ENCODE measurements around the gene CDC27. TPM values are rescaled to one million over a fixed set of nuclear protein-coding genes. Genes with fewer than 3 reads are reported as not detected.

The CDC27 gene
- total and polyA plus RNA-seq, 2 of the 4 experiments (the other 2 are of a cell fraction), result 47.7 to 190 TPM

DNA sequence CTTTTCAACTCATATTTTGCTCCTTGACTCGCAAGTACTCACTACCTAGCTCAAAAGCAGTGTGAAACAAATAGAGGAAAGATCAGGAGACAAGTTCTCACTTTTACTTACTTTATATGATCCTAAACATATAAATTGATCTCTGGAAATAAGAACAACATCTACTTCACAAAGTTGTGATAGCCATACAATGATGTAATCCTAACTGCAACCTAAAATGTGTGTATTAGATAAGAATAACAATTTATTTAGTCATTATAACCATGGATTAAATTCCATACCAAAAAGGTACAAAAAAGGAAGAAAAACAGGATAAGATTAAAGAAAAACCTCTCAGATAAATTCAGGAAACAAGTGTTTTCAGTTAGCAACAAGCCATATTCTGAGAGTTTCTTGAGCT lies 103.4 kb downstream of the CDC27 start:
- Histone ChIP-seq H3K9me3 (ENCODE audit: control insufficient read depth, insufficient read depth, low read length) (no peaks in the 10 kb centered on the region), H3K4me2 (ENCODE audit: low read depth, low read length) (no peak overlapping the region), H3K9me1 (ENCODE audit: insufficient read depth, low read length) (no peaks in the 10 kb centered on the region), H2BK5ac (ENCODE audit: low read depth, low read length, poor library complexity, severe bottlenecking) (no peak overlapping the region), H2AFZ (replicated peaks; ENCODE audit: low read length, poor library complexity) (no peak overlapping the region), H3K27me3 (ENCODE audit: control insufficient read depth, insufficient read depth, low read length) (no peaks in the 10 kb centered on the region), H2AK9ac (replicated peaks; ENCODE audit: low read depth, low read length, poor library complexity) (no peak overlapping the region), H3K23ac (ENCODE audit: low read depth, low read length) (no peak overlapping the region), H3K56ac (ENCODE audit: extremely low read depth, insufficient read depth, low read length) (no peak overlapping the region), H3K4me1 (ENCODE audit: control insufficient read depth, insufficient read depth, low read length) (no peaks in the 10 kb centered on the region), H2BK15ac (ENCODE audit: low read depth, low read length) (no peak overlapping the region), H2BK120ac (ENCODE audit: low read depth, low read length) (no peak overlapping the region), H4K20me1 (ENCODE audit: insufficient read depth, low read length) (no peaks in the 10 kb centered on the region; the same call in 1 of the 2 replicates), H4K5ac (ENCODE audit: low read depth, low read length) (no peak overlapping the region), H3K36me3 (ENCODE audit: control insufficient read depth, insufficient read depth, low read length) (0 out of 2 replicates have a peak, but pooled peaks cover 1% of the 10 kb centered on the region), H3K9ac (ENCODE audit: low read depth, low read length) (no peak overlapping the region), H3K79me1 (ENCODE audit: low read depth in 1 of 2, low read length in 2 of 2) (peaks cover 5 to 43% of the 10 kb centered on the region in 2 experiments), H4K8ac (ENCODE audit: low read depth in 2 of 2, low read length in 2 of 2) (no peak overlapping the region), H2BK20ac (ENCODE audit: low read depth, low read length) (no peak overlapping the region), H4K91ac (ENCODE audit: insufficient read depth, low read depth, low read length) (no peak overlapping the region), H3K27ac (ENCODE audit: insufficient read depth, low read length) (no peak overlapping the region), H2AK5ac (ENCODE audit: low read depth, low read length) (no peak overlapping the region), H3K14ac (replicated peaks; ENCODE audit: low read depth, low read length) (no peak overlapping the region), H3K18ac (ENCODE audit: low read depth, low read length) (no peak overlapping the region), H3K4me3 (ENCODE audit: insufficient read depth, low read depth, low read length) (no peak overlapping the region), H3K4ac (ENCODE audit: low read depth, low read length) (no peak overlapping the region)
- dilution Hi-C loops (cut with HindIII; ENCODE audit: low sequenced_read_pairs, unreplicated experiment) (no loop called here), intact Hi-C loops (cut with micrococcal nuclease) (no loop called here), in situ Hi-C loops (cut with MboI; ENCODE audit: low sequenced_read_pairs) (no loop called here)
- no TSS peak for BruUV-seq (replicated peaks)
- ATAC-seq (ENCODE audit: low read depth) (no peak), DNase-seq (no peak)
- WGBS, 2 experiments (ENCODE audit: extremely low coverage in 2 of 2, insufficient read length in 1 of 2), result no CpG with 5 or more reads among the region's 1 CpG
- TF ChIP-seq CHD1 (IDR thresholded peaks at IDR 0.05; ENCODE audit: low read depth, low read length) (no peak), RAD21 (IDR thresholded peaks at IDR 0.05; ENCODE audit: low read length) (no peak), CEBPB (IDR thresholded peaks at IDR 0.05; ENCODE audit: low read depth, low read length) (no peak), FOS (IDR thresholded peaks at IDR 0.05; ENCODE audit: low read depth, low read length) (no peak), SMC3 (IDR thresholded peaks at IDR 0.05; ENCODE audit: low read depth, low read length) (no peak), MXI1 (IDR thresholded peaks at IDR 0.05; ENCODE audit: borderline replicate concordance, low read depth, low read length) (no peak), RCOR1 (IDR thresholded peaks at IDR 0.05; ENCODE audit: insufficient replicate concordance, low read length) (no peak), POLR2A (IDR thresholded peaks at IDR 0.05; ENCODE audit: low read depth, low read length) (no peak), RFX5 (IDR thresholded peaks at IDR 0.05; ENCODE audit: low read depth, low read length) (no peak)
- TF ChIP-seq, protein P1, sequence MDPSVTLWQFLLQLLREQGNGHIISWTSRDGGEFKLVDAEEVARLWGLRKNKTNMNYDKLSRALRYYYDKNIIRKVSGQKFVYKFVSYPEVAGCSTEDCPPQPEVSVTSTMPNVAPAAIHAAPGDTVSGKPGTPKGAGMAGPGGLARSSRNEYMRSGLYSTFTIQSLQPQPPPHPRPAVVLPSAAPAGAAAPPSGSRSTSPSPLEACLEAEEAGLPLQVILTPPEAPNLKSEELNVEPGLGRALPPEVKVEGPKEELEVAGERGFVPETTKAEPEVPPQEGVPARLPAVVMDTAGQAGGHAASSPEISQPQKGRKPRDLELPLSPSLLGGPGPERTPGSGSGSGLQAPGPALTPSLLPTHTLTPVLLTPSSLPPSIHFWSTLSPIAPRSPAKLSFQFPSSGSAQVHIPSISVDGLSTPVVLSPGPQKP (IDR thresholded peaks at IDR 0.05; ENCODE audit: borderline replicate concordance, low read depth, low read length), result no peak
- TF ChIP-seq, protein P2, sequence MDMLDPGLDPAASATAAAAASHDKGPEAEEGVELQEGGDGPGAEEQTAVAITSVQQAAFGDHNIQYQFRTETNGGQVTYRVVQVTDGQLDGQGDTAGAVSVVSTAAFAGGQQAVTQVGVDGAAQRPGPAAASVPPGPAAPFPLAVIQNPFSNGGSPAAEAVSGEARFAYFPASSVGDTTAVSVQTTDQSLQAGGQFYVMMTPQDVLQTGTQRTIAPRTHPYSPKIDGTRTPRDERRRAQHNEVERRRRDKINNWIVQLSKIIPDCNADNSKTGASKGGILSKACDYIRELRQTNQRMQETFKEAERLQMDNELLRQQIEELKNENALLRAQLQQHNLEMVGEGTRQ (IDR thresholded peaks at IDR 0.05; ENCODE audit: low read depth, low read length), result no peak
- TF ChIP-seq, protein P3, sequence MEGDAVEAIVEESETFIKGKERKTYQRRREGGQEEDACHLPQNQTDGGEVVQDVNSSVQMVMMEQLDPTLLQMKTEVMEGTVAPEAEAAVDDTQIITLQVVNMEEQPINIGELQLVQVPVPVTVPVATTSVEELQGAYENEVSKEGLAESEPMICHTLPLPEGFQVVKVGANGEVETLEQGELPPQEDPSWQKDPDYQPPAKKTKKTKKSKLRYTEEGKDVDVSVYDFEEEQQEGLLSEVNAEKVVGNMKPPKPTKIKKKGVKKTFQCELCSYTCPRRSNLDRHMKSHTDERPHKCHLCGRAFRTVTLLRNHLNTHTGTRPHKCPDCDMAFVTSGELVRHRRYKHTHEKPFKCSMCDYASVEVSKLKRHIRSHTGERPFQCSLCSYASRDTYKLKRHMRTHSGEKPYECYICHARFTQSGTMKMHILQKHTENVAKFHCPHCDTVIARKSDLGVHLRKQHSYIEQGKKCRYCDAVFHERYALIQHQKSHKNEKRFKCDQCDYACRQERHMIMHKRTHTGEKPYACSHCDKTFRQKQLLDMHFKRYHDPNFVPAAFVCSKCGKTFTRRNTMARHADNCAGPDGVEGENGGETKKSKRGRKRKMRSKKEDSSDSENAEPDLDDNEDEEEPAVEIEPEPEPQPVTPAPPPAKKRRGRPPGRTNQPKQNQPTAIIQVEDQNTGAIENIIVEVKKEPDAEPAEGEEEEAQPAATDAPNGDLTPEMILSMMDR (conservative IDR thresholded peaks at IDR 0.05; ENCODE audit: low read depth, low read length), result no peak
- ChIA-PET POLR2A (ENCODE audit: unreplicated experiment) (no interaction called here), CTCF (no interaction called here)
